HG03439 (cell line): ENCODE measurements around the gene NFIL3.
"Not testable (repeated sequence)": the region's sequence is repeated elsewhere in the genome, so short reads cannot be mapped to it uniquely, and the experiment has no call there.

ENCODE experiments used
- ATAC-seq: cut with Tn5 transposase; IDR thresholded peaks from one replicate; pipeline ENCODE4 v1.9.1; 2021; ENCODE audit warnings: mild to moderate bottlenecking, moderate library complexity; ENCODE audit not compliant: unreplicated experiment

NFIL3 gene, protein sequence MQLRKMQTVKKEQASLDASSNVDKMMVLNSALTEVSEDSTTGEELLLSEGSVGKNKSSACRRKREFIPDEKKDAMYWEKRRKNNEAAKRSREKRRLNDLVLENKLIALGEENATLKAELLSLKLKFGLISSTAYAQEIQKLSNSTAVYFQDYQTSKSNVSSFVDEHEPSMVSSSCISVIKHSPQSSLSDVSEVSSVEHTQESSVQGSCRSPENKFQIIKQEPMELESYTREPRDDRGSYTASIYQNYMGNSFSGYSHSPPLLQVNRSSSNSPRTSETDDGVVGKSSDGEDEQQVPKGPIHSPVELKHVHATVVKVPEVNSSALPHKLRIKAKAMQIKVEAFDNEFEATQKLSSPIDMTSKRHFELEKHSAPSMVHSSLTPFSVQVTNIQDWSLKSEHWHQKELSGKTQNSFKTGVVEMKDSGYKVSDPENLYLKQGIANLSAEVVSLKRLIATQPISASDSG

DNA sequence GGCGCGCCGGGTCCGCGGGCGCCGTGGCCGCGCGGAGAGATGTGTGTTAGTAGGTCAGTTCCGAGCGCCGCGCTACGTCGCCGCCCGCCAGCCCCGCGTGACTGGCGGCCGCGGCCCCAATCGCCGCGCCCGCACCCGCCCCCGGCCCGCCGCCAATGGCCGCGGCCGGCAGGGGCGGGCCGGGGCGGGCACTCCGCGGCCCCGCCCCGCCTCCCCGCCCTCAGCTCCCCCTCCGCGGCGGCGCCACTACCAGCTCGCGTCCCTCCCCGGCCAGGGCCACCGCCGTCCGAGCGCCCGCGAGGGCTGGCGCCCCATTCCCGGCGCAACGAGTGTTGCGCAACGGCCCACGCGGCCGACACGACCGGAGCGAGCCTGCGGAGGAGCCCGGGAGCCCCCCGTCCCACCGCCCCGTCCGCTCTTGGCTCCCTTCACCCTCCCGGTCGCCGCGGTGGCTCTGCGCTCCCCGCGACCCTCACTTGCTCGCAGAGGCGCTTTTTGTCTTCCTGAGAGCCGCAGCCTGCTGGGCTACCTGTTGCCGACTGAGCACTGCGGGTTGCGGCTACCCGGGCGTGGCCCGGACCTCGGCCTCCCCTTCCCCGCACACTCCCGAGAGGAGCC lies at the start of gene NFIL3:
Gene NFIL3 (minus strand): TSS at position 48 of the 618 bp plus-strand sequence. CDS start 13,098 bp downstream, outside the sequence.
- ATAC-seq, result peak; percentile 74

DNA sequence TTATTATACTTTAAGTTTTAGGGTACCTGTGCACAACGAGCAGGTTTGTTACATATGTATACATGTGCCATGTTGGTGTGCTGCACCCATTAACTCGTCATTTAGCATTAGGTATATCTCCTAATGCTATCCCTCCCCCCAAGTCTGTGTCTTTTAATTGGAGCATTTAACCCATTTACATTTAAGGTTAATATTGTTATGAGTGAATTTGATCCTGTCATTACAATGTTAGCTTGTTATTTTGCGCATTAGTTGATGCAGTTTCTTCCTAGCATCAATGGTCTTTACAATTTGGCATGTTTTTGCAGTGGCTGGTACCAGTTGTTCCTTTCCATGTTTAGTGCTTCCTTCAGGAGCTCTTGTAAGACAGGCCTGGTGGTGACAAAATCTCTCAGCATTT lies 47.9 kb upstream of the NFIL3 start:
- ATAC-seq, result not testable (repeated sequence)

DNA sequence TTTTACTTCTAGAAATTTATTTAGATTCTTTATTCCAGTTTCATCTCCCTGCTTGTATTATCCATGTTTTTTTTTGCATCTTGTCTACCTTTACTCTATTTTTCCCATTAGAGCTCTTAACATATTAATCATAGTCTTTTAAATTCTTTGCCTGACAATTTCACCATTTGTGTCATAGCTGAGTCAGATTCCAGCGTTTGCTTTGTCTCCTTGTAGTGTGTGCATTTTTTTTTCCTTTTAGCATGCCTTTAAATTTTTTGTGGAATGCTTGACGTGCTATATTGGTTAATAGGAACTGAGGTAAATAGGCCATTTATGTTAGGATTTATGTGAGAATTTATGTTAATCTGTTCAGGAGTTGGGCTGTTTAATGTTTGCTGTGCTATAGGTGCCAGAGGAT lies 41.8 kb upstream of the NFIL3 start:
- no peak for ATAC-seq

DNA sequence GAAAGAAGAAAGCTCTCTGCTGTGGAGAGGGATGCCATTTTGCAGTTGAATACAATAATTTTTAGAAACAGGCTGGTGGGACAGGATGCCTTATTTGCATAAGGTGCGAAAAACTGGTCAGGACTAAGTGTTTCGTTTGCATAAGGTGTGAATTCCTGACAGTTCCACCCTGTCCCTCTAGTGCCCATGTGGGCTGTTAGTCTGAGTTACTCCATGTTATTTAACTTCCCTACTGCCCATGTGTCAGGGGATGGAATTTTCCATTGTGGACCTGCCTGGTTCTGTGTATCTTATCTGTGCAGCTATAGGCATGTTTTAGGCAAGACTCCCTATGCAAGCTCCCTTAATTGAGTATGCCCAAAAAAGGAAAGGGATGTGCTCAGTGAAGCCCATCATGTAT lies 35.3 kb upstream of the NFIL3 start:
- no peak for ATAC-seq

DNA sequence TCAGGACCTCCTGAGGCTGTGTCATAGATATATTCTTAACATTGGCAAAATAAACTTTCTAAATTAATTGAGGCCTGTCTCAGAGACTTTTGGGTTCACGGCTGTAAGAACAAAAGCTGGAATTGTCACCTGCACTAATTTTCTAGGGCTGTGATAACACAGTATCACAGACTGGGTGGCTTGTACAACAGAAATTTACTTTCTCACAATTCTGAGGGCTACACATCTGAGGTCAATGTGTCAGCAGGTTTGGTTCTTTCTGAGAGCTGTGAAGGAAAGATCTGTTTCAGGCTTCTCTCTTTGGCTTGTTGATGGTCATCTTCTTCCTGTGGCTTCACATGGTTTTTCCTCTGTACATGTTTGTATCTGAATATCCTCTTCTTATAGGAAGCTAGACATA lies 29.2 kb upstream of the NFIL3 start:
- ATAC-seq, result no peak

DNA sequence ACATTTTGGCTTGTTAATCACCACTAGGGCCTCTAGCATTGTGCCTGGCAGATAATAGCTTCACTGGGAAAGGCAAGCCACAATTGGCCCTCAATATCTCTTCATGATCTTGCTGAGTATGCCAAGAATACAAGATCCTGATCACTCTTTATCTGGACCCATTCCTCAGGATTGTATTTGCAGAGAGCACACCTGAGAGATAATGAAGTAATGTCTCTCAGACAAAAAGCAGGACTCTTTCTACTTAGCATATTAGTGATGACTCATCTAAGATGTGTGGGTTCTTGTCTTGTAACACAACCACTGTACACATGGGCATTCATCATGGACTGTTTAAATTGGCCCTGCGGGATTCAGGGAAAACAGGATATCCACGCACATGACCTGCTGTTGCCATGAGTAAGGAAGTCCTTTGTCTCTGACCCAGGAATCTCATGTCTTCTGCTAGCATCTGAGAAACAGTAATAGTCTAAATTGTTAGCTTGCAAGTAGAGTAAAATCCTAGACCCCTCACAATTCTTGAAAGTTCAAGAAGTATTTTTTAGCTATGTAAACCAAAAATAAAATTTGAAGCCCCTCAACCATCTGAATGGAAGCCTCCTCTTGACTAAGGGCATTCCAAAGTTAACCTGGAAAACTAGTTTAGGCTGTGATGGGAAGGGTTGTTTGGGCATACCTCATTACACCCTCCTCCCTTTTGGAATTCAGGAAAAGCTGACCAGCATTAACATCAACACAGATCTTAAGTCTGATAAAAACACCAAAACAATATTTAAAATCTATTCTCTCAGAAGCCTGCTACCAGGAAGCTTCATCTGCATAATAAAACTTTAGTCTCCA lies 28.0 kb upstream of the NFIL3 start:
- ATAC-seq, result no peak

DNA sequence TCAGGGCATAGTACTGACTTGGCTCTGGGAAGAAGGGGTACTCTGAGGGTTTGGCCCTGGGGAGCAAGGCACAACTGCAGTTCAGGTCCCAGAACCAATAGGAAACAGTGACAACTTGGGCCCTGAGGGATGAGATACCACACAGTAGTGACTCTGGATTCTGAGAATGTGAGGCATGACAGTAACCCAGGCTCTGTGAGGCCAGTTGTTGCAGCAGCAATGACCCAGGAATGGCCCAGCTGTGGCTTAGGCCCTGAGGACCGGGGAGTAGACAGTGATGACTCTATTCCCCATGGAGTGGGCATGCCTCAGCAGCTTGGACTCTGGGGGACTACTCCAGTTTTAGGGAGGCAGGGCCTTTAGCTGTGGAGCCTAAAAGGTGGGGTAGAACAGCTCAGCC lies 21.5 kb upstream of the NFIL3 start:
- no peak for ATAC-seq

DNA sequence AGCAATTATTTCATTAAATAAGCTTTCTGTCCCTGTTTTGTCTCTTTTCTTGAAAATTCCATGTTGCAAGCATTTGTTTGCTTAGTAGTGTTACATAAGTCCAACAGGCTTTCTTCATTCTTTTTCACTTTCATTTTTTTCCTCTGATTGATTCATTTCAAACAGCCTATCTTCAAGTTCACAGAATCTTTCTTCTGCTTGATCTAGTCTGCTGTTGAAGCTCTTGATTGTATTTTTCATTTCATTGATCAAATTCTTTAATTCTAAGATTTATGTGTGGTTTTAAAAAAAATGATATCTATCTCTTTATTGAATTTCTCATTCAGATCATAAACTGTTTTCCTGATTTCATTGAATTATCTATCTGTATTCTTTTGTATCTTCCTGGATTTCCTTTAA lies 20.4 kb upstream of the NFIL3 start:
- ATAC-seq, result no peak

DNA sequence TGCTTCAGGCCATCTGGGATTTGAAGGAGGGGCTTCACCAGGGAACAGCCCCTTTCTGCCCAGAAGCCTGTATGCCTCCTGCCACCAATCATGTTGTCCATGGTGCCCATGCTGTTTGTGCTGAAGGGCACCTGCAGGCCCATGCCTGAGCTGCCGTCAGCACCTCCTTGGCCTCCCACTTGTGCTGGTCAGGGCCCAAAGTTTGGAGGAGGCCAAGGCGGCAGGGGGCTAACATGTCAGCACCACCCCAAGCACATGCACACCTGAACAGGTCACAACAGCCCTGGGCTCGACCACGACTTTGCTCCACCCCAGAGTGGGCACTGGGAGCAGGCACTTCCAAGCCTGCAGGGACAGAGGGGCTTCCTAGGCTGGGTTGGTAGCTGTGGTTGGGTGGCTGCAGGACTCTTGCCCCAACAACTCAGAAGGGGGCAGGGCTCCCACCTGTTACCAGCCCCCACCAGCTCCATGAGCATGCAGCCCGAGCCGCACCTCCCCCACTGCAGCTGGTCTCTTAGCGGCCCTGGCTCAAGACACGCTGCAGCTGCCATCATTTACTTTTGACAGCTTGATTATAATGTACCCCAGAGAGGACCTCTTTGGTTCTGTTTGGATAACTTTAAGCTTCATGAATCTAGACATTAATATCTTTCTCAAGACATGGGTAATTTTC lies 19.8 kb upstream of the NFIL3 start:
- no peak for ATAC-seq

DNA sequence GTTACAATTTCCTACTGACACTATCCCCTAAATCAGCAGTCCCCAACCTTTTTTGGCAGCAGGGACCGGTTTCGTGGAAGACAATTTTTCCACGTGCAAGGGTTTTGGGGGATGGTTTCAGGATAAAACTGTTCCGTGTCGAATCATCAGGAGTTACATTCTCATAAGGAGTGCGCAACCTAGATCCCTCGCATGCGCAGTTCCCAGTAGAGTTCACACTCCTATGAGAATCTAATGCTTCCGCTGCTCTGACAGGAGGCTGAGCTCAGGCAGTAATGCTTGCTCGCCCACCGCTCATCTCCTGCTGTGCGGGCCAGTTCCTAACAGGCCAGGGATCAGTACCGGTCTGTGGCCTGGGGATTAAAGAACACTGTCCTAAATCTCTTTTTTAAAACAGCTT lies 13.2 kb upstream of the NFIL3 start:
- no peak for ATAC-seq

DNA sequence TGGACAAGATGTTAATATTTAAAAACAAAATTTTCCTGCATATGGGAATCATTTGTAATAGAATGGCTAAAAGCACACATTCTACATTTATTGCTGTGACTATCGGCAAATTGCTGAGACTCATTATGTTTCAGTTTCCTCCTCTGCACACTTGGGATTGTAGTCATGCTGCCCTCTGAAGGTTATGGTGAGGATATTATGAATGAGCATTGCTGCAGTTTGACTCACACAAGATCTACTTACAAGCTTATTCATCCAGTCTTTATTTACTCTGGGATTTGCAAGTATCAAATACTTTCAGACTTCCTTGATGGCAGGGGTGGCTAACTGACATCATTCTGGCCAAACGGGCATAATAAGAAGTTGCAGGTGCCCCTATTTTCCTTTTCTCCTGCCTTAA lies 9.5 kb upstream of the NFIL3 start:
- no peak for ATAC-seq

DNA sequence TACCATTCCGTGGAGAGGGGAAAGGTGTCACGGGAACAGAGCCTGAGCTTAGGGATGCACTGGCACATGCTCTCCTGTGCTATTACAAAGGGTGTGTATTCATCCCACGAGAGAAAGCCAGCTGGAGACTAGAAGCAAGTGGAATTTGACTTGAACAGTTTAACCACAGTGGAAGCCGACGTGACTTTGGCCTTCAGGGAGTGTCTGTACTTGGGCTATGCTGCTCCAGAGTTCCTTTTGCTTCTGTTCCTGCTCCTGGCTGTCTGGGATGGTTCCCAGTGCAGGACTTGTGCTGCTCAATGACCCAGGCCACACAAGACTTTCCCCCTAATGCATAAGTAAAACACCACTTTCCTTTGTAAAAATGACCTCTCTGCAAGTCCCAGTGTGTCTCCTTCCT lies 7.9 kb upstream of the NFIL3 start:
- ATAC-seq, result no peak

DNA sequence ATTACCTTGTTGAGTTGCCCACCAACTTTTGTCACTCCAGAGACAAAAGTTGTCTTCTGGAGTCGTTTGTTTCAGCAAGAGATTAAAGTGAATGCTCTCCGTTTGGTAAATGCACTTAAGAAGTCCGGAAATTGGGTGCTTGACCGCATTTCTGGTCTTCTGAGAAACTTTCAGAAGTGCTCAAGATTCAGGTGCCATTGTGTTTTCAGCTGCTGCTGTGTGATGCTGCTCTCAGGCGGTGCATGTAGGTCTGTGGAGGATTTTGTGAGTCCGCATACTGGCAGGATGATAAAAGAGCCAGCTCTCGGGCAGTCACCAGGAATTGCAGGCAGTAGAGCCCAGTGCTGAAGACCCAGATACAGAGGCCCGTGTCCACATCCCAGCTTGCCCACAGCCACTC lies 5.9 kb upstream of the NFIL3 start:
- no peak for ATAC-seq

DNA sequence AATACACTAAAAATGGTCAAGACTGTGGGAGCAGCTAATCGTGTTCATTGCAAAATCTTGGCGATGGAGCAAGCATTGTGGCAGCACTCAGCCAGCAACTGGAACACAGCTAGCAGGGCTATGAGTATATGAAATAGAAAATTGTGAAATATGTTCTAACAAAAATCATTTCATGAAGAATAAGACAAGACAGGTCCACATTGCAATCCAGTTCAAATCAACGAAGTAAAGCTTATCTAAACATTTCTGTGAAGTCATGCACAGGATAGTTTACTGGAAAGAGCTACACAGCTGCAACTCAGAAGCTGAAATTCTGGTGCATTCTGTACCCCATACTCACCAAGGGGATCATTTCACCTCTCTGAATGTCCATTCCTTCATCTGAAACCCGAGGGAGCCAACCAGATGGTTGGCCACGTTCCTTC lies 5.3 kb upstream of the NFIL3 start:
- ATAC-seq, result no peak

DNA sequence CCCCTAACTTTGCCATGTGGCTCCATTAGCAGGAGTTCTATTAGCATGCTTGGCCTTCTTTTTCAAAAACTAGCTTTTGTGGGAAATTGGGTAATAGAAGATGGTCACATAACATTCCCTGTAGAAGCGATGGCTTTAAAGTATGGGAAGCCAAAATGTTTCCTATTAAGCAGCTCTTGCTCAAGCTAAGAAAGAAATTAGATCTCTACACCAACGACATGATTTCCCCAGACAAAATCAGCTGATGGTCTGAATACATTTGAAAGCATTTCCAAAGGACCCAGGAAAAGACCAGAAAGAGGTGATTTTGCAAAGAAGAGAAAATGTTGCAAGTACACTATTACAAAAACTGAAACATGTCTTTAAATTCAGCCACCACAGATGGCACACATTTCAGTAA lies 4.8 kb upstream of the NFIL3 start:
- ATAC-seq, result no peak

DNA sequence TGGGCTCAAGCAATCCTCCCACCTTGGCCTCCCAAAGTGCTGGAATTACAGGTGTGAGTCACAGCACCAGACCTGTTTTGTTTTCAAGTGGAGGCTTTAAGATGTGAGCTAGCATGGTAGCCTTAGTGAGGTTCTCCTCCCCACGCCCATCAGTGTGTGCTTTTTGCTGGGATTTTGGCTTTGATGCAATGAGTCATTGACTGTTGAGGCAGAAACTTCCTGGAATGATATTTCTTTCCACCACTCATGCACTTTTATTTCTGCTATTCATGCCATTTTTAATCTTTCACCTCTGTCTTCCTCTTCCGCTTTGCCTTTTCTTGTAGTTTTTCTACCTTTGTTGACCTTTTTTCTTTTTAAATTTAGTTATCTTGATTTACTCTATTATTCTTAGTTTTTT lies 4.2 kb upstream of the NFIL3 start:
- no peak for ATAC-seq

DNA sequence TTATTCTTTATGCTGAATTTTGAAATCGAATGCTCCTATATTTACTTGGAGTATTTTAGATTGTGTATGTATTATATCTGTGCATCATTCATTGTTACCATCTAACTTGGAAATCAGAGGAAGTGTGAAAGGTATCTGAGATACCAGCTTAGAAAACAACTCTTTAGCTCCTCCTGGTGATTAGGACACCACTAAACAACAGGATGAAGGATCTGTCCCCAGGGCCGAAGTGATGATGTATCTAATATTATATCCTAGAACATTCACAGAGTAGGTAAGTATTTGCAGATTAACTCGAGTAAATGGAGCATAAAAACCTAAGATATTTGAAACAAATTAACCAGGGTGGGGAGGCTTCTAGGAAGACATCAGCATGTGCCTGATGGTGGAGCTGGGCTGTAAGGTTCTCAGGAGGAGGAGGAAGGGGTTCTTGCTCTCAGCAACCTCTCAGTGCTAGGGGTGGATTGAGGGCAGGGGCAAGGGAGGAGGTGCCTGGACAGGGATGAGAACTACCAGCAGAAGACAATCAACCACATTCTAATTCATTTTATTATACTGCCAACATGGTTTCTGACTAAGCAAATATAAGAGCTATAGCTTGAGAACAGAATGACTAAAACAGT lies 2.6 kb upstream of the NFIL3 start:
- no peak for ATAC-seq

DNA sequence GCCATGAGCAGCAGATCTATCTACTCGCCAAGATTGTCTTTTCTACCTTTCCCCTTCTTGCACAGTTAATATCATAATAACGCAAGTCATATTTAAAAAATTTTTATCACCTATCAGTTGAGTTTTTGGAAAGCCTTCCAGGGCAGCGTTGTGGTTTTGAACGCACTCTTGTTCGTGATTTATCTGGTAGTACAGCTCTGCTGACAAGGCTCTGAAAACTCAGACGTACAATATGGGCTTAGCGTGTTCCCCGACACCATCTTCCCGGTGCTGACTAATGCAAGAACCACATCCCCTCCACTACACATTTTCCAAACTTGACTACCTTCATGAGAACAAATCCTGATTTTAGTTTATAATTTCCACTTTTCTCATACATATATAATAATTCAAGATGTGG lies 1.6 kb upstream of the NFIL3 start:
- ATAC-seq, result no peak

DNA sequence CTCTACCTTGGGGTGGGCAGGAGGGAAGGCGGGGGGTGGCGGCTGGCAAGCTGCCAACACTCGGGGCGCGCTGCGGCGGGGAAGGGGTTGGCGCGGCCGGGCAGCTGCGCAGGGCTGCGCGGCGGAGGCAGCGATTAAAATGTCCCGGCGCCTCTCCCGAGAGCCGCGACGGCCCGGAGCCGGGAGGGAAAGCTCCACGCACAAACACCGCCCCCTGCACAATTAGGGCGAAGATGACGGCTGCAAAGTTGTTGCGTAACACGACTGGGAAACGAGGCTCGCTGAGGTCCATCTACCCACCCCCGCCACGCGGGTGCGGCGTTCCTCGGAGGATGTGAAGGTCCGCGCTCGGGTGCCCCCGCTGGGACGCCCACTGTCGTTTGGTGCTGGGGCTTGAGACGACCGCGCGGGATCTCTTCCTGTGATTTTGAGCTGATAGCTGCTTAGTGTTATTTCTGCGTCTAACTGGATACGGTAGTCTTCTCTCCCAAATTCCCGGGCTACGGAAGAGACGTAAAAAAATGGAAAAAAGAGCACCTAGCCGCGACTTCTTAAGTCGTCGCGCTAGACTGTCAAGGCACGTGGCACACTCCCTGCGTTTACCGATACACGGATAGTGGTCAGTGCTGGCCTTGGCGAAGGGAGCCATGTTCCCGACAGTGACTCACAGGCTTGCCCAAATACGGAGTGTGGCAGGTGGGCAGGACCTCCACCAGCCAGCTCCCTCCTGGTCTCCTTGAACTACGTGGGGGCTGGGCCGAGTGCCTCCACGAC lies 958 bp upstream of the NFIL3 start:
- ATAC-seq, result peak; percentile 10
